GM12878 (cell line): Measurements from ENCODE around the gene IFNL3. TPM values are rescaled to one million over a fixed set of nuclear protein-coding genes. Genes with fewer than 3 reads are reported as not detected.

Experiments used
- ATAC-seq: fragments of 200-7000 bp; cut with Tn5 transposase; 3 replicates; pipeline ENCODE4 v1.9.1; 2020; ENCODE audit warnings: mild to moderate bottlenecking, moderate library complexity
- BruUV-seq: library from RNA; stranded (reverse); fragments of 400-500 nt; replicated peaks from 2 replicates; lab custom pipeline; 2021; lab: Mats Ljungman, UMichigan
- CTCF ChIA-PET: fragments of 300-600 bp; sonication (Branson Sonifier 250); formaldehyde crosslinking; extraction: SDS; loops from one replicate; lab custom pipeline; 2021; ENCODE audit warnings: inconsistent platforms; lab: Yijun Ruan, JAX
- POLR2A ChIA-PET: fragments of 350-600 bp; formaldehyde crosslinking; extraction: SDS; loops from one replicate; lab custom pipeline; 2021; ENCODE audit warnings: inconsistent platforms; lab: Charles Lee
- RAD21 ChIA-PET: fragments of 300-600 bp; sonication (Branson Sonifier 250); formaldehyde crosslinking; loops from one replicate; lab custom pipeline; 2023; ENCODE audit warnings: antibody characterized with exemption; ENCODE audit not compliant: unreplicated experiment; lab: Charles Lee
- SMC1A ChIA-PET: fragments of 300-600 bp; sonication (Branson Sonifier 250); formaldehyde crosslinking; loops from one replicate; lab custom pipeline; 2023; ENCODE audit not compliant: unreplicated experiment, uncharacterized antibody; lab: Charles Lee
- DNase-seq: peaks from one replicate; pipeline ENCODE4 v3.0.0-alpha.2; 2011; ENCODE audit warnings: low read depth, low spot score
- FAIRE-seq: peaks from 3 replicates; lab custom pipeline; 2011; peaks lifted over from hg19 to GRCh38; lab: Jason Lieb, UNC
- H2AFZ ChIP-seq: 2 replicates; pipeline ENCODE4 v1.6.0; 2011; ENCODE audit warnings: low read depth, low read length, control low read depth; ENCODE audit not compliant: control insufficient read depth
- H3K27ac ChIP-seq: 2 replicates; pipeline ENCODE4 v1.5.1; 2011; ENCODE audit warnings: control low read depth; ENCODE audit not compliant: control insufficient read depth, insufficient read depth
- H3K27me3 ChIP-seq, 2 experiments: replicated peaks in 1 of 2; 2 replicates each; pipeline versions ENCODE4 v1.6.0 to v1.6.1; 2011; ENCODE audit warnings: low read length in 1 of 2; ENCODE audit not compliant: control insufficient read depth in 2 of 2, insufficient read depth in 2 of 2
- H3K36me3 ChIP-seq, 2 experiments: 2 replicates each; pipeline ENCODE4 v1.5.1; 2011; ENCODE audit warnings: low read length in 1 of 2; ENCODE audit not compliant: control insufficient read depth in 2 of 2, insufficient read depth in 2 of 2
- H3K4me1 ChIP-seq: 2 replicates; pipeline ENCODE4 v1.6.1; 2011; ENCODE audit warnings: mild to moderate bottlenecking, low read length, moderate library complexity, mixed read lengths; ENCODE audit not compliant: control insufficient read depth, insufficient read depth
- H3K4me2 ChIP-seq: 2 replicates; pipeline ENCODE4 v1.6.0; 2011; ENCODE audit warnings: control low read depth; ENCODE audit not compliant: control insufficient read depth, insufficient read depth
- H3K4me3 ChIP-seq: fragments of 200-600 bp; sonication (generic); 2 replicates; pipeline ENCODE4 v1.5.1; 2016
- H3K79me2 ChIP-seq: 2 replicates; pipeline ENCODE4 v1.6.0; 2011; ENCODE audit warnings: low read length; ENCODE audit not compliant: control insufficient read depth, insufficient read depth
- H3K9ac ChIP-seq: 2 replicates; pipeline ENCODE4 v1.8.0; 2011; ENCODE audit warnings: low read length, control low read depth, mixed read lengths; ENCODE audit not compliant: control insufficient read depth, insufficient read depth
- H3K9me3 ChIP-seq: replicated peaks from 3 replicates; pipeline ENCODE4 v1.5.1; 2011; ENCODE audit warnings: mild to moderate bottlenecking, low read length; ENCODE audit not compliant: control insufficient read depth, insufficient read depth
- H4K20me1 ChIP-seq: 2 replicates; pipeline ENCODE4 v1.6.0; 2011; ENCODE audit not compliant: control insufficient read depth, insufficient read depth
- CBX5 ChIP-seq: sonication (generic); IDR thresholded peaks from 2 replicates; pipeline ENCODE4 v1.6.1; 2016; ENCODE audit warnings: low read depth, moderate library complexity, mild to moderate bottlenecking, inconsistent platforms
- CEBPZ ChIP-seq: fragments of 150-350 bp; IDR thresholded peaks from 2 replicates; pipeline ENCODE4 v1.6.1; 2016; ENCODE audit warnings: low read depth, low read length
- E4F1 ChIP-seq: fragments of 450-650 bp; IDR thresholded peaks from 2 replicates; pipeline ENCODE4 v1.6.1; 2018; ENCODE audit warnings: borderline replicate concordance, mild to moderate bottlenecking; ENCODE audit not compliant: partially characterized antibody
- EZH2 ChIP-seq: IDR thresholded peaks from 2 replicates; pipeline ENCODE4 v1.6.1; 2012; ENCODE audit warnings: low read depth, mild to moderate bottlenecking, control low read depth, inconsistent platforms, low read length, borderline replicate concordance; ENCODE audit not compliant: control insufficient read depth
- GATAD2B ChIP-seq: fragments of 450-650 bp; conservative IDR thresholded peaks from 2 replicates; pipeline ENCODE4 v1.6.1; 2017; ENCODE audit warnings: low read depth, mild to moderate bottlenecking, moderate library complexity
- HDAC6 ChIP-seq: fragments of 200-600 bp; sonication (generic); IDR thresholded peaks from one replicate; pipeline ENCODE4 v1.8.0; 2017; ENCODE audit warnings: antibody characterized with exemption; ENCODE audit not compliant: unreplicated experiment
- HSF1 ChIP-seq: fragments of 150-350 bp; IDR thresholded peaks from 2 replicates; pipeline ENCODE4 v1.6.1; 2014; ENCODE audit warnings: mild to moderate bottlenecking, low read depth, low read length
- IRF4 ChIP-seq: IDR thresholded peaks from 2 replicates; pipeline ENCODE4 v1.6.1; 2011; ENCODE audit warnings: low read depth, low read length
- JUND ChIP-seq: IDR thresholded peaks from 2 replicates; pipeline ENCODE4 v1.6.1; 2012; ENCODE audit warnings: low read depth, mild to moderate bottlenecking, low read length, improper control_type of control experiment, moderate library complexity
- KDM1A ChIP-seq: fragments of 200-600 bp; sonication (generic); IDR thresholded peaks from 2 replicates; pipeline ENCODE4 v1.6.1; 2016; ENCODE audit warnings: borderline replicate concordance
- MXI1 ChIP-seq: fragments of 150-350 bp; IDR thresholded peaks from 2 replicates; pipeline ENCODE4 v1.6.1; 2011; ENCODE audit warnings: low read depth, mild to moderate bottlenecking, inconsistent platforms, low read length, improper control_type of control experiment
- RUNX3 ChIP-seq: IDR thresholded peaks from 2 replicates; pipeline ENCODE4 v1.6.1; 2012; ENCODE audit warnings: low read length, inconsistent platforms
- SMAD1 ChIP-seq: fragments of 450-650 bp; IDR thresholded peaks from 2 replicates; pipeline ENCODE4 v1.6.1; 2018; ENCODE audit warnings: mild to moderate bottlenecking, low read depth; ENCODE audit not compliant: partially characterized antibody
- SPI1 ChIP-seq: IDR thresholded peaks from 2 replicates; pipeline ENCODE4 v1.6.1; 2011; ENCODE audit warnings: low read depth, mild to moderate bottlenecking, low read length, moderate library complexity, borderline replicate concordance; ENCODE audit not compliant: insufficient read depth
- SUZ12 ChIP-seq: fragments of 200-600 bp; sonication (generic); IDR thresholded peaks from one replicate; pipeline ENCODE4 v1.6.1; 2018; ENCODE audit warnings: antibody characterized with exemption, mild to moderate bottlenecking; ENCODE audit not compliant: unreplicated experiment
- TARDBP ChIP-seq: IDR thresholded peaks from 2 replicates; pipeline ENCODE4 v1.6.1; 2016; ENCODE audit warnings: borderline replicate concordance
- WGBS: methylation state at CpG from one replicate; pipeline ENCODE4 v1.1.6; 2016; ENCODE audit warnings: low lambda C conversion rate; ENCODE audit not compliant: insufficient replicate concordance, insufficient coverage; ENCODE audit errors: missing lambda C conversion rate; 5-methylcytosine and 5-hydroxymethylcytosine counted together
- in situ Hi-C: fragments of 300-500 bp; cut with MboI; formaldehyde crosslinking; loops from 9 replicates; pipeline ENCODE4 v1.14.3; 2018; ENCODE audit warnings: mixed read lengths
- intact Hi-C: fragments of 100-400 bp; cut with micrococcal nuclease; formaldehyde crosslinking; loops from one replicate; pipeline ENCODE4 v1.14.2; 2022; ENCODE audit not compliant: unreplicated experiment
- polyA plus RNA-seq, 11 experiments: library from polyadenylated mRNA; depleted of rRNA in 4 of 11; unstranded in 6 of 11; stranded (reverse) in 5 of 11; fragments of >200 nt; fragmentation: Nextera tagmentation in 4 of 11; fragmentation: Illumina TruSeq in 1 of 11; extraction: Ambion mirVana in 4 of 11; extraction: Trizol in 1 of 11; gene quantifications; 1 replicate in 1 of 11; 2 replicates in 10 of 11; pipeline versions ENCODE4 v1.2.1 to v1.2.3, GENCODE V29; 2011 to 2016; ENCODE audit warnings: inconsistent platforms in 2 of 11, missing spikeins in 2 of 11, low read depth in 1 of 11
- total RNA-seq, 4 experiments: library from RNA; depleted of rRNA in 3 of 4; stranded (reverse); fragments of >200 nt in 3 of 4; fragmentation: Illumina TruSeq in 1 of 4; extraction: Trizol in 1 of 4; gene quantifications; 2 replicates each; pipeline versions ENCODE4 v1.2.1 to v1.2.3, GENCODE V29; 2013 to 2021

The IFNL3 gene
- total and polyA plus RNA-seq, 10 of the 15 experiments (the other 5 are each of a cell fraction or from before 2014, with no cell fraction given): not detected

GRCh38 chr19:39284032-39284431 is 39.2 kb upstream of the IFNL3 start:
- WGBS: 59% methylated on average over 1 of the region's 1 CpG
- RAD21 ChIA-PET: no interaction called here
- ATAC-seq: no peak
- CTCF ChIA-PET: no interaction called here
- Histone ChIP-seq H3K9me3 (no peaks in the 10 kb centered on the region; the same call in 1 of the 3 replicates), H3K27me3 (no peaks in the 10 kb centered on the region; a peak in 1 of 4 replicates), H4K20me1 (no peaks in the 10 kb centered on the region), H2AFZ (no peak overlapping the region), H3K4me1 (no peaks in the 10 kb centered on the region), H3K79me2 (no peaks in the 10 kb centered on the region), H3K36me3 (no peaks in the 10 kb centered on the region), H3K9ac (no peak overlapping the region), H3K27ac (no peak overlapping the region), H3K4me3 (no peak overlapping the region), H3K4me2 (no peak overlapping the region)
- SMC1A ChIA-PET: no interaction called here
- BruUV-seq: no TSS peak
- no peak for FAIRE-seq
- intact Hi-C loops: no loop called here
- no peak for DNase-seq
- POLR2A ChIA-PET: no interaction called here
- in situ Hi-C loops: no loop called here
- TF ChIP-seq CBX5 (no peak), MXI1 (no peak), SUZ12 (no peak), KDM1A (no peak), GATAD2B (no peak), TARDBP (no peak), SPI1 (no peak), HDAC6 (no peak), EZH2 (no peak), CEBPZ (no peak), RUNX3 (no peak), SMAD1 (no peak), E4F1 (no peak), IRF4 (no peak), HSF1 (no peak), JUND (no peak)
